Activated CD8-positive, alpha-beta memory T cell treated with anti-CD3 and anti-CD28 coated beads, Interleukin-2, amount 50 U/mL, for 24 hours (primary cell): ENCODE data around the gene METTL25.

ENCODE experiments used
- DNase-seq: peaks from one replicate; pipeline ENCODE4 v3.0.0-alpha.2; 2020; ENCODE audit errors: extremely low read depth

Gene METTL25

DNA sequence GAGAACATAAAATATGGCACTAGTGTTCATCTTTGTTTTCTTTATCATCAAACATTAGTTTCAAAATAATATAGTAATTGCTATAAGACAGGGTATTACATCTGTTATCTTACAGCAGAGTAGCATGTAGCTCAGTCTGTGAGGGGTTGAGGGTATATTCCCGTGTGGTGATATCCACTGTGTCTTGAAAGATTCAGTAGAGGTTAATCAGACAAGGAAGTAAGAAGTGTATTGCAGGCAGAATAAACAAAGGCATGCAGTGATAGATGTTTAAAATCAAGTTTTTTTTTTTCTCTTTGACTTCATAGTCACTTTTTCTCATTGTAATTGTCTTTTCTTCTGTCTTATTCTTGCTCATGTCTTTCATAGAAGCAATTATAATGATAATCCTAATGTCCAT is 48.3 kb downstream of the METTL25 start:
- DNase-seq = no peak

DNA sequence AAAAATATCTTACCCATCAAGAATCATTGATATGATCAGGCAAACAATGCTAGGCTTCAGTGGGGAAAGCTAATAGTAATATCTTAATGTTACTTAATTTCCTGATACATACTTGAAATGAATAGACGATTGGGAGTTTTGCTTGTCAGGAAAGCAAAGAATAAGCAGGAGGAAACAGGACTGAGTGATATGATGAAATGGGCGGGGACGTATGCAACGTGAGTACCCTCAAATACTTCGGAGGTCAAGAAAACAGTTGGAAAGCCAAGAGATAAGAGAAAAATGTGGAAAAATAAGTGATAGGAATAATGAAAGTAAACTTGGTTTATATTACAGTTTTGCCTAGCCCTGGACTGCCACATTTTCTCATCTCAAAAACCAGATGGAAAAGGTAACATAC is 49.2 kb downstream of the METTL25 start:
- no peak for DNase-seq

DNA sequence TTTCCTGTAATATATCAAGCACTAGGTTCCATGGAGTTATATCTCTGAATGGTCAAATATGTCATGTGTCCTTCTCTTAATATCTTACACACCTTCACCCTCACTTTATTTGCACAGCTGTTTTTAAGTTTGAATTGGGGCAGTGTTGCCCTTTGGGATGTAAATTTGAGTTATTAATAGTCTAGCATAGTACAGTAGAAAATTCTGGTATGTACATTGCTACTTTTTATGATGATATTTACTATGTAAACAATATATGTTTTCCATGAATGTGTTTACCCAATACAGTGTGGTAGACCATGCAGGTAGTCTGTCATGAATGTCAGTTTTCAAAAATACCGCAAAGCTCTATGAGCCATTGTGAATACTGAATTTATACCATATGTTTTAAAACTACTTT is 50.5 kb downstream of the METTL25 start:
- DNase-seq = no peak

DNA sequence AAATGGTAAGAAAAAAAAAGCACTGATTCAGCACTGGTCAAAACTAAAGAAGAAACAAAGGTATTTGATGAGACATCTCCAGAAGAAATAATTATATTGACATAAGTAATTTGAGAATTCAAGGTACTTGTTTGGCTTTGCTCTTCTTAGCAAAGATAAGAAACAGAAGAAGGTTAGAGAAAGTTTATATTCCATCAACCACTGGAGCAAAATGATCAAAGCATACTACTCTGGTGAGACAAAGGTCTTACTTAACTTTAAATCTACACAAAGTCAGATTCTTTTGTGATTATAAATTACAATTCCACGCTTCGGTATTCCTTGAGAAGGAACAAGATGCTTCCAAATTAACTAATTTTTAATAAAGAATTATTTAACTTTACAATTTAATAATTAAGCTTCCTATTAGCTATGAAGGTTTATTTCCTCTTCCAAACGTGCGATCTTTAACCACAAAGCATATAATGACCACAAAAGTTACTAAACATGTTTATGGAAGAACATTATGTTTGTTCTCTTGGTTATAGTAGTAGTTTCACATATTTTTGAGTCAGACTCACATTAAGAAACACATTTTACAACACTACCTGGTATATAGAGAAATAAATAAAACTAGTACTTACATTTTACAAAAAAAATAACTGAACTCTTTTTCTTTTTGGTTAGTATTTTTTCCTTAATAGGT is 53.4 kb downstream of the METTL25 start:
- DNase-seq = no peak

DNA sequence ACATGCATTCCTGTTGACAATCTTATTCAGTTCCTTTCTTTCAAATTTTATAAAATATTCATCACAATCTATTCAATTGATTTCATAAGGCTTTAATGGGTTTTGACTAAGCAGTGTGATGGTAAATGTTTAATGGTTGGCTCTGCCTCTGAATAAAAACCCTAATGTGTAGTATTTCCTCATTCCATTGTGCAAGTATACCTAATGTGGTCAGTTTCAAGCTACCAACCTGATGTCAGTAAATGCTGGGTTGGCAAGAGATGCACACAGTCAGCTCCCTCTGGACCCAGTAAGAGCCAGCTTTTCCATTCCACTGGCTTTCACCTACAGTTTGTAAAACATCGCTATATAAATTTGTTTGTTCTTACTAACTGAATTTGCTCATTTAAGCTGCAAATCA is 53.9 kb downstream of the METTL25 start:
- no peak for DNase-seq

DNA sequence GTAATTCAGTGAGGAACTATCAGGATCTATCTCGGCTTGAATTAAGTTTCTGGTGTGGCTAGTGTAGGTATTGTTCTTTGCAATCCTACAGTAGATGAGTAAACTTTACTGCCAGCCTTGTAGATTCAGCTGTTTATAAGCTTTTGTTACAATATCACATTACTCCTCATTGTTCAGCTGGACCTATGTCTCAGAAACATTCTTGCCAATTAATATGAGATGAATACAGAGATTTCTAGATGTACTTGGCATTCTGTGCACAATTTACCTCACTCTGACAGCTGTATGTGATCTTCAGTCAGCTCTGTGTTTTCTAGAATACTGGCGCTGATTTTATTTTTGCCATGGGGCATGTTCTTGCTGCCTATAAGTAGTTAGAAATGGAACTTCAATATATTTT is 55.7 kb downstream of the METTL25 start:
- no peak for DNase-seq

DNA sequence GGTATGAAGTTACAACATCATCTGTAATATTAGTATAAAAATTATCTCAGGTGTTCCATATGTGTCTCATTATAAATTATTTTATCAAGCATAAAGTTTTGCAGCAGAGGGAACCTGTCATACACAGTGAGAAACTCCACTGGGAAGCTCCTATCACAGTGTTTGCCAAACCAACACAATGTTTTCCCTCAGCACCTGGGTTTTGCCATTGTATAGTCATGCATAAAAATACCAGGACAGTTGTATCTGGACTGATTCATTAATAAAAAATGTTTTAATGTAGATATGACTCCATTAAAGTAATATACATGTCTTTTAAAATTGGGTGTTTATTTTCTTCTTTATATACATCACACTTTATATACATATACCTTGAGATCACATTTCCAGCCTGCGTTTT is 56.6 kb downstream of the METTL25 start:
- DNase-seq = no peak

DNA sequence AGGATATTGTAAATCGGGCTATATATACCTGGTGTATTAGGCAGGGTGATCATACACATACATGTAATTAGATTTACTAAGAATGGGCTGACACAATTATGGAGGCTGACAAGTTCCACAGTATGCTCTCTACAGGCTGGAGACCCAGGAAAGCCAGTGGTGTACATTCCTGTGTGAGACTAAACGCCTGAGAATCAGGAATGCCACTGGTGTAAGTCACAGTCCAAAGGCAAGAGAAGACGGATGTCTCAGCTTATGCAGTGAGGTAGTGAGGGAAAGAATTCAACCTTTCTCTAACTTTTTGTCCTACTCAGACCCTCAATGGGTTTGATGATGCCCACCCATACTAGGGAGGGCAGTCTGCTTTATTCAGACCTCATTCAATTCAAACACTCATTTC is 57.1 kb downstream of the METTL25 start:
- DNase-seq = no peak

DNA sequence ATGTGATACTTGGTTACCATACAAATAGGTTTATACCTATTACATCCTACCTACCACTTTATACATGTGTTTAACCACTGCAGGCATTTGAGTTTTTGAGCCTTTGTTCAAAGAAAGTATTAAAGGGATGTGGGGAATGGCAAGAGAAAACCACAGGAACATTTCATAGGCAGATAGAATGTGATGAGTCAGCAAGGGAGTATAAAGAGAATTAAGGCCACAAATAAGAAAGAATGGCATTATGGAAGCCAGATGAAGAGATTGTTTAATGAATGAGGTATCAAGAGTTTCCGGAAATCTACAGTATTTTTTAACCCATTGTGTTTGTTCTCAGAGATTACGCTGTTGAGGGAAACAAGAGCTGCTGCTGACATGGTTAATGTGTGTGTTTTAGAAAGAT is 66.9 kb downstream of the METTL25 start:
- no peak for DNase-seq

DNA sequence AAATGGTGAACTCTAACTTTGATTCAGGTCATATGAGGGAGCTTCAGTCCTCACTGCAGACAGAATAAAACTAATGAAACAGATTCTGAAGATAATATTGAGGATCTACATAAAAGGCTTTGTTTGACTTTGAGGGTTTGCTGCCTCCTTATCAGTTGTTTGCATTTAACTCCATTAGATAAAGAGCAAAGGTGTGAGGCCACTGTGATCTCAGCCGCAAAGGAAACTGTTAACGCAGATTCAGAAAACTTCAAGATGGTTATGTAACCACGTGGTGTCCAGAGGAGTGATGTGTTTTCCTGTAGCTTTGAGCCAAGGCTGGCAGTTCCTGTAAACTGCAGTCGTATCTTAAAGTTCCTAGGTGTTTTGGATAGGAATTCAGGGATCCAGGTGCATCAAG is 67.8 kb downstream of the METTL25 start:
- no peak for DNase-seq

DNA sequence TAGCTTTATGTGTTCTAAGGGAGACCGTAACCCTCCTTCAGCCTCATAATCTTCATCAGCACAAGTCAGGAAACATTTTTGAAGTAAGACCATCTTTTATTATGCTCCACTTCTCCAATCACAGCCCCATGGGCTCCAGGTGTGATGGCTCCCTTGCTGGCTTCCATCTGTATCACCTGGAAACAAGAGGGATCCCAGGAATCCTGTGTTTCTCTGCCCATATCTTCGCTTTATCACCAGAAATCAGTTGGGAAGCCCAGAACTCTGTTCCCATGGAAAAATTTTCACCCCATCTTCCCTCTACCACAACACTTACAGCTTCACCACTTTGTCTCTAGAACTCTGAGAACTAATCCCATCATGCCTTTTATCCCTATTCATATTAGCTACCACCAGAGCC is 68.3 kb downstream of the METTL25 start:
- DNase-seq = no peak

DNA sequence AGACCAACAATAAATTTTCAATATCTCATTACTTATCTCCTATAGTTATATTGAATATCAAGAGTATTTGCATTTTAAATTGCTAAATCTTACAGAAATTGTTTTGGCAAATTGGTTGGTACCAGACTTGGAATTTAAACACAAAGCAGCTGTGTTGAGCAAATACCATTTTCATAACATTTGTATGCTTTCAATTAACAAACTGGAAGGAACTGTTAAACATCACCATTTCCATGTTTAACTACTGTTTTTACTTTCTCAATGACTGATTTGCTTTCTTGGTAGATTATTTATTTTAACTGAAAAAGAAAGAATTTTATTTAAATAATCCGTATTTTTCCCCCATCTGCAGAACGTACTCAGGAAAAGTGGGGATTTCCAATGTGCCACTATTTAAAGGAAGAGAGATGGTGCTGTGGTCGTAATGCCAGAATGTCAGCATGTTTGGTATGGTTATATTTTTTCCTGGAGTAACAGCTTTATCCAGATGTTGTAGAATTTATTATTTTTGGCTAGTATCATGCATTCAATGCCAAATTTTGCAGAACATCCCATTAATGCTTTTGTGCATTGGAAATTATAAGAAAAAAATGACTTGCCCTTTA is 72.3 kb downstream of the METTL25 start:
- DNase-seq = no peak

DNA sequence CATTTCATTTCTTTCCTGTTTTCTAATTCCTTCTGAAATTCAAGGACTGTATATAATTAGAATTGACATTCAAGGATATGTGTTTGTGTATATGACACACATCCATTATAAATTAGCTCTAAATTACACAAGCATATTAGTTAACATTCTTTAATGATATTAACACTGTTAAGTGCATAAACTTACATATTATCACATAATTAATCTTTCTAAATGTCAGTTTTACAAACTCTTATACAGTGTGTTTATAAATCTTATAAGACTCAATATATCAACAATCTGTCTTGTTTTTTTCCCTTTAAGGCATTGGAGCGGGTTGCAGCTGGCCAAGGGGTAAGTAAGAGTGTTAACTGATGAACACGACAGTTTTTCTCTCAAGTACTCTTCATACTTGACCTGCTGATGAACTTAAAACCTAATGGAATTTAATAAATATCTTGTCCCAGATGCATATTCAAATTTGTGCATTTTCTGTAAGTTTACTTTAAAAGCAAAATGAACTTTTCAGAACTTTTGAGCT is 76.1 kb downstream of the METTL25 start:
- no peak for DNase-seq

DNA sequence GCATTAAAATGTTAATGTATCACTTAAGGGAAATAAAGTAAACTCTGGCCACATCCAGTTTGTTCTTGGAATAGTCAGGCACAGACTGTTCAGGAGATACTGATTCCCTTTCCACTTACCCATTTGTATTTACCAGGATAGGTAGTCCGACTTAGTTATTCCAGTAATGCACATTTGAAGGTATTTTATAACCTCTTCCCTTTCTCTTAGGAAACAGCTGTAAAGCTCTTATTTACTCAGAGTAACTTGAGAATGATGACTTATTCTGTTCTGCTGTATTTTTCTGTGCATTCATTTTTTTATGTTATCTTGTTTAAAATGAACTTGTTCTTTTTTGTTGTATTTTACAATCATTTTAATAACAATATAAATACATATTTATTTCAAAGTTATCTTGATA is 78.0 kb downstream of the METTL25 start:
- DNase-seq = no peak

DNA sequence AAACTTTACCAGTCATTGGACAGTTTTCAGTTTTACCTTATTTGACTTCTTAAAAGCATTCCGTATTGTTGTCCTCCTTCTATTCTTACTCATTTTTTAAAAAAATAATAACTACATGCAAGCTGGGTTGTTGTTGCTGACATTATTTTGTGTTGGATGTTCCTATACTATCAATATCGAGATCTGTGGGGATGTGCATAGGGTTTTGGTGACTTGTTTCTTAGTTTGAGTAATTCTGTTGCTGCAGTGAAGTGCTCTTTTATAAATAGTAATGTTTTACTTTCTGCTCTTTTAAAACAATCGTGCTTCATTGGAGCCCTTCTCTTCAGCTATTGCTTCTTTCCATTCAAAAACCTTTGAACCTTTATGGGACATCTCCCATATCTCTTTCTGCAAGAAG is 79.4 kb downstream of the METTL25 start:
- DNase-seq = no peak

DNA sequence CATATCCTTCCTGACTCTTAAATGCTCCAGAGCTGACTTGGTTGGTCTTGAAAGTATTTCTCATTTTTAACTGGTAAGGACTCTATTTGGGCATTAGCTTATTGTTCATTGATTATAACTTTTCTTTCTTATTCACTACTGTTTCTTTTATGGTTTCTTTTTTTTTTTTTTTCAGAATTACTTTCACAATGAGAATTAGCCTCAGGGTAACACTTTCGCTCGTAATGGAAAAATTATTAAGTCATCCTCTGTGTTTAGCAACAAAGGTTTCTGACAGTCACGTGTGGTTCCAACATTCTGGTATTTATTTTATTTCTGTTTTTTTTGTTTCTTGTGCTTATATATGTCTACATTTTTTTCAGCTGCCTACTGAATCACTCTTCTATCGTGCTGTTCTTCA is 80.0 kb downstream of the METTL25 start:
- DNase-seq = no peak

DNA sequence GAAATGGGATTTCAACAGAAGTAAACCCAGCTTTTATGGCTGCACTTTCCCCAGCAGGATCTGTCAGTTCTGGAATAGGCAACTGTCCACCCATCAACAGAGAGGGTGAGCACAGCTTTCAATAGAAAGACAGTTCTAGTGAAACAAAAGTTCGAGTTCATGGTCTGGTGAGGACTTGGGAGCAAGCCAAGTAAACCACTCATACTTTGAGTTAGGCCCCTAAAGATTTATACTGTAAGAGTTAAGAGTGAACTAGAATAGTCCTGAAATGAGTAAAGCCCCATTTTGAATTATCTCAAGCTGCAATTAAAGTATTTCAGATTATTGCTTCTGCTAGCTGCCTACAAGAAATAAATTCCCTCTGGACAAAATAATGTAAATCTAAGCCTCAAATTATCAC is 82.6 kb downstream of the METTL25 start:
- DNase-seq = no peak

DNA sequence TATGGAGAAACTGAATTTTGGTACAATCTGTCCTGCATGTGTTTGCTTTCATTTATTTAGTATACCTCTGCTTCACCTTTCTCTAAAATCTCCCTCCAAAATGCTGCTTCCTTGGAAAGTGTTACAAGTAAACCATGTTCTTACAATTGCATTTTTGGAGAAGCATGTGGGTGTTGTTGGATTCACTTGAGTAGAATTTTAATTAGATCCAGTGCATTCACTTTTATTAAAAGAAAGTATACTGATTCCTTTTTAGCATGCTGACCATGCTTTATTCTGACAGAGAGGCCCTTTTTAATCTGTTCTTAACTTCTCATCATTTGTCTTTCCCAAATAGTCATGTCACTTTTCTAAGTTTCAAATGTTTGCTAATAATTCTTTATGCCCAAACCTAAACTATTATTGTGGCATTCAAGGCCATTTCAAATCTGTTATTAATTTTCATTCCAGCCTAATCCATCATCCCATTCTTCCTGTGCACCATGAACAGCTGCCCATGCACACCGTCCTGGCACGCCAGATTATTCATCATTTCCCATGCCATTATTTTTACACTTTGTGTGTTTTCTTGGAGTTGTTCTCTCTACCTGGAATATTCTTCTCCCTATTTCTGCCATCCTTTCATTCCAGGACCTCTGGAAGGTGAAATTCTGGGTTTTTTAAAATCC is 90.7 kb downstream of the METTL25 start:
- no peak for DNase-seq

DNA sequence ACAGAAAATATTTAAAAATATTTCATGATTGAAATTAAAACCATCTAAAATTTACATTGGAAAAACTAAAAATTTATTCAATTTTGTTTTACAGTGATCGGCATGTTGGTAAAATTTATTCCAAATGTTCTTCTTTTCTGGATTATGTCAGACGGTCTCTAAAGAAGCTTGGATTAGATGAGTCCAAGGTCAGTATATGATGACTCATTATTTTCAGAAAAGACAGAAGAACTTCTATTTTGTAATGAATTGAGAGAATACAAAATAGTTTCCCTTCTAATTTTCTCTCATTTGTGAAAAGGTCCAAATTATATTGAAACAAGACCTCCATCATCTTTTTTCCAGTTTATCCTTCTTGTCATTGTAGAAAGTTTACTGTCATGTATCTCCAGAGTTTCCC is 98.3 kb downstream of the METTL25 start:
- no peak for DNase-seq

DNA sequence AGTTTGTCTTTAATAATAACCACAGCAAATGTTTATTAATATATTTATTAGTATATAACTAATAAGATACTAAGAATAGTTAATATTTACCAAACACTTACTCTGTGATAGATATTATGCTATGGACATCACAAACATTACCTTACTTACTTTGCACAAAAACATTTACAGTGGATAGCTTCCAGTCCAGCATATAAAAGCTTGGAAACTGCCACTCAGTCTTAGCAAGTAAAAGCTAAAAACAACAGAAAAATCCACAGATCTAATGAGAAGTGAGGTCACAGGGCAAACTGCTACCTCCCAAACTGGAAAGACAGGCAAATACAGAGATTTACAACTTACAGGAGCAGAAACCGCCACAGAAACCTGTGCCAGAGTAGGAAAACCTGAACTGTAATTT is 99.8 kb downstream of the METTL25 start:
- DNase-seq = no peak

DNA sequence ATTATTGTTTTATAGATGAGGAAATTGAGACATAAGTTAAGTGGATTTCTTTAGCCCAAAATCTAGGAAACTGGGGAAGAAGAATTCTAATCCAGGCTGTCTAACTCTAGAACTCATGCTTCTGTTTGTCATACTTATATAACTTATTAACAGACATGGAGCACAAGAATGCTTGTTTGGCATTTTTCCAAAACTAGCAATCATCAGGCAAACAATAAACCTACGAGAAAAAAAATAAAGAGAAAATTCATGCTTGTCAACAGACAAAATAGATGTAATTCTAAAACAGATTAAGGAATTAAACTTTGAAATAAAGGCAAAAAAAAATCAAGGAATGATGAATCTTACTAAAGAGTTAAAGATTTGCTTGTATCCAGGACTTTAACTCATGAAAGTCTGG is 103.1 kb downstream of the METTL25 start:
- no peak for DNase-seq

DNA sequence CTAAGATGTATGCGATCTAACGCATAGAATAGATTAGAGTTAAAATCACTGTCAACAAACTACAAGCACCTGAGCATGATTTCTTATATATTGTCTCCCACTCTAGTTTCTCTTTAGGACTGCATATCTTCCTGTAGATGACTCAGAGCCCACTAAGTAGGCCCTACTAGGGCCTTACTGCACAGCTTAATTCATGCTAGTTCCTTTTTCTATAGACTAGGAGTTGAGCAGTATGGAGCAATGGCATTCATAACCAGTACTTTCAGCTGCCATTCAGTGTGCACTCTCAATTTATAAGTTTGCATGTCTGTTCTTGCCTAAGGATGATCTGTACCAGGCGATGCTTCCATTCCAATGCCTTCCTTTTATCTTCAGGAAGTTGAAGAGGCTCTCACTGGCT is 103.5 kb downstream of the METTL25 start:
- DNase-seq = no peak

DNA sequence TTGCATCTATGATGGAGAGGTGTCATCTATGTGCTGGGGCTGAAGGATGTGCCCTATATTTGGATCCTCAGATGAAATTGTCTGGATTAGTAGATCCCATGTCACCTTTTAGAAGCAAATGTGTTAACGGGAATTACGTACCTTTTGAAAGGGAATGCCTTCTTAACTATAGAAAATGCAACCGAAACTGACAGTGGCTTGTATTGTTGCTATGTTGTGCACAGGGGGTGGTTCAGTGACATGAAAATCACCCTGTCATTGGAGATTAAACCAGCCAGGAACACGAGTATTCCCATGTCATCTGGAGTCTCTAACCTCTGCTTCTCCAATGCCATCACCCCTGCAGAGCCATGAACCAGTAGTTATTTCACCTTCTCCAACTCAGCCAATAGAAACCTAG is 110.2 kb downstream of the METTL25 start:
- no peak for DNase-seq
